ENCODE data around the gene SYPL1. TPM values are rescaled to one million over a fixed set of nuclear protein-coding genes. Genes with fewer than 3 reads are reported as not detected.
A peak's percentile ranks its signal among the peaks of the same experiment; 100 is the strongest.

Gene SYPL1
- total RNA-seq, 1 donor: 36.9 TPM

DNA sequence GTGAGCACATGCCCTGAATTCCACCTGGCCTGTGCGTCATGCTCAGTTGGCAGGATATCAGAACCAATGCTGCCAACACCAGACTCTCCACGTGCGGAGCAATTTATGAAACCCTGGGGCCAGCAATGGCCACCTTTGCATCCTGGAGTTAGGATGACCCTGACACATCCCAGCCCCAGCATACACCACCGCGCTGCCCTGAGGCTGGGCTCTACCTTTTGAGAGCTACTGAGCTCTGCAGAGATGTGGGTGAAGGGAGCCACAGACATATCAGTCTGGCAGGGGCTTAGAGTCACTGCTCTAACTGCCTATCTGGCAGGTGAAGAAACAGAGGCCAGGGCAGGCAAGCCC is 41.9 kb downstream of the SYPL1 start:
- Histone ChIP-seq H3K4me1 (ENCODE audit: insufficient read depth, low read length) (peaks cover 15% of the 10 kb centered on the region), H3K36me3 (ENCODE audit: insufficient read depth, low read length) (no peaks in the 10 kb centered on the region), H3K27me3 (ENCODE audit: insufficient read depth, low read length) (no peaks in the 10 kb centered on the region), H2AFZ (ENCODE audit: low read length) (no peak overlapping the region), H3K9me3 (ENCODE audit: low read depth, low read length) (no peaks in the 10 kb centered on the region), H3K4me2 (ENCODE audit: insufficient read depth, low read length) (no peak overlapping the region), H3K4me3 (ENCODE audit: insufficient read depth, low read length) (no peak overlapping the region), H3K27ac (ENCODE audit: low read depth, low read length) (no peak overlapping the region), H4K20me1 (ENCODE audit: insufficient read depth, low read length) (no peaks in the 10 kb centered on the region), H3K79me2 (ENCODE audit: insufficient read depth, low read length) (no peaks in the 10 kb centered on the region)
- DNase-seq (ENCODE audit: insufficient read length, low spot score, missing footprints): no peak
- TF ChIP-seq, protein P1, sequence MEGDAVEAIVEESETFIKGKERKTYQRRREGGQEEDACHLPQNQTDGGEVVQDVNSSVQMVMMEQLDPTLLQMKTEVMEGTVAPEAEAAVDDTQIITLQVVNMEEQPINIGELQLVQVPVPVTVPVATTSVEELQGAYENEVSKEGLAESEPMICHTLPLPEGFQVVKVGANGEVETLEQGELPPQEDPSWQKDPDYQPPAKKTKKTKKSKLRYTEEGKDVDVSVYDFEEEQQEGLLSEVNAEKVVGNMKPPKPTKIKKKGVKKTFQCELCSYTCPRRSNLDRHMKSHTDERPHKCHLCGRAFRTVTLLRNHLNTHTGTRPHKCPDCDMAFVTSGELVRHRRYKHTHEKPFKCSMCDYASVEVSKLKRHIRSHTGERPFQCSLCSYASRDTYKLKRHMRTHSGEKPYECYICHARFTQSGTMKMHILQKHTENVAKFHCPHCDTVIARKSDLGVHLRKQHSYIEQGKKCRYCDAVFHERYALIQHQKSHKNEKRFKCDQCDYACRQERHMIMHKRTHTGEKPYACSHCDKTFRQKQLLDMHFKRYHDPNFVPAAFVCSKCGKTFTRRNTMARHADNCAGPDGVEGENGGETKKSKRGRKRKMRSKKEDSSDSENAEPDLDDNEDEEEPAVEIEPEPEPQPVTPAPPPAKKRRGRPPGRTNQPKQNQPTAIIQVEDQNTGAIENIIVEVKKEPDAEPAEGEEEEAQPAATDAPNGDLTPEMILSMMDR (IDR thresholded peaks at IDR 0.05; ENCODE audit: extremely low read depth, low read depth, low read length): no peak

DNA sequence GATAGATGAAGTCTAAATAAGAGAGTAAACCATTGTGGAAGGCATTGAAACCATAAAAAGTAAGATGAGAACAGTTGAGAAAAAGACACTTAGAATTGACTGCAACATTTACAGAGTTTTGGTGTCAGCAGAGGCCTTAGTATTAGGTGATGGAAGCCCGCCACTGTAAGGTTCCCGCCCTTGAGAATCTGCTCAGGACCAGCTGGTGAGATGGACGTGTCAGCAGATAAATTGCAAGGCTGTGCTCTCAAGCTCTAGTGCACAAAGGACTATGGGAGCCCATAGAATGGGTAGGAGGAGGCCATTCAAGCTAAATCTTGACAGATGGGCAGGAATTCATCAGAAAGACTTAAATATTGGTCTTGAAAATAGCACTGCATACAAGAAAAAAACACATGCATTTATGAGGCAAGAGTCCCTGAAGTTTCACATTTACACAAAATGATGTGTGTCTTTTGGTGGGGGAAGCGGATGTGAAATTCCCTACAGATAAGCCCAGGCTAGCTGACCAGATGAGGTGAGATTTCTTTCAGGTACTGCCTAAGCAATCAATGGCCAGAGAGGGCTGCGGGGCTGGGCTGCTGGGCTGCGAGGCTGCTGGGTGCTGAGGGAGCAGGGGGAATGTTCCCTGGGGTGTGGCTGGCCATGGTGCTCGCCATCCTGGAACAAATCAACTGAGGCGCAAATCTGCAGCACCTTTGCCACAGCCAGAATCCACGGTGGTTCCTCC is 42.5 kb downstream of the SYPL1 start:
- Histone ChIP-seq H3K79me2 (ENCODE audit: insufficient read depth, low read length) (no peaks in the 10 kb centered on the region), H3K4me3 (ENCODE audit: insufficient read depth, low read length) (no peak overlapping the region), H4K20me1 (ENCODE audit: insufficient read depth, low read length) (no peaks in the 10 kb centered on the region), H2AFZ (ENCODE audit: low read length) (no peak overlapping the region), H3K36me3 (ENCODE audit: insufficient read depth, low read length) (no peaks in the 10 kb centered on the region), H3K27ac (ENCODE audit: low read depth, low read length) (no peak overlapping the region), H3K27me3 (ENCODE audit: insufficient read depth, low read length) (no peaks in the 10 kb centered on the region), H3K4me2 (ENCODE audit: insufficient read depth, low read length) (no peak overlapping the region), H3K4me1 (ENCODE audit: insufficient read depth, low read length) (peaks cover 19% of the 10 kb centered on the region), H3K9me3 (ENCODE audit: low read depth, low read length) (no peaks in the 10 kb centered on the region)
- DNase-seq (ENCODE audit: insufficient read length, low spot score, missing footprints): no peak
- TF ChIP-seq, protein P1 (IDR thresholded peaks at IDR 0.05; ENCODE audit: extremely low read depth, low read depth, low read length): no peak

DNA sequence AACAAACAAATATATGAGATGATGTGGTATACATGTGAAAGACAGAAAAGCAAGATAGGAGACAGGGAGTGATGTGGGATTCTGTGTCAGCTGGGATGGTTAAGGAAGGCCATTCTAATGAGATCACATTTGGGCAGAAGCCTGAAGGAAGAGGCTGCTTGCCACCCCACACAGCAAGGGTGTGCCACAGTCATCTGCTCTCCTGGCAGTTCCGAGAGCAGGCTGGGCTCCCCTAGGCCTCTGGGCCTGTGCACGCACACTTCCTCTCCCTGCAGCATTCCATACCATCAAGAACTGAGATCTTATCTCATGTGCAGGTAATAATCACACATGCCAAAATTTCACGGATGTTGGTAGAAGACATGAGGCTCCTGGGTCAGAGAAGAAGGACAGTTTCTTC is 43.1 kb downstream of the SYPL1 start:
- Histone ChIP-seq H4K20me1 (ENCODE audit: insufficient read depth, low read length) (no peaks in the 10 kb centered on the region), H2AFZ (ENCODE audit: low read length) (no peak overlapping the region), H3K4me2 (ENCODE audit: insufficient read depth, low read length) (no peak overlapping the region), H3K4me3 (ENCODE audit: insufficient read depth, low read length) (no peak overlapping the region), H3K27ac (ENCODE audit: low read depth, low read length) (no peak overlapping the region), H3K79me2 (ENCODE audit: insufficient read depth, low read length) (no peaks in the 10 kb centered on the region), H3K36me3 (ENCODE audit: insufficient read depth, low read length) (no peaks in the 10 kb centered on the region), H3K27me3 (ENCODE audit: insufficient read depth, low read length) (no peaks in the 10 kb centered on the region), H3K9me3 (ENCODE audit: low read depth, low read length) (no peaks in the 10 kb centered on the region), H3K4me1 (ENCODE audit: insufficient read depth, low read length) (peaks cover 21% of the 10 kb centered on the region)
- DNase-seq (ENCODE audit: insufficient read length, low spot score, missing footprints): no peak
- TF ChIP-seq, protein P1 (IDR thresholded peaks at IDR 0.05; ENCODE audit: extremely low read depth, low read depth, low read length): no peak

DNA sequence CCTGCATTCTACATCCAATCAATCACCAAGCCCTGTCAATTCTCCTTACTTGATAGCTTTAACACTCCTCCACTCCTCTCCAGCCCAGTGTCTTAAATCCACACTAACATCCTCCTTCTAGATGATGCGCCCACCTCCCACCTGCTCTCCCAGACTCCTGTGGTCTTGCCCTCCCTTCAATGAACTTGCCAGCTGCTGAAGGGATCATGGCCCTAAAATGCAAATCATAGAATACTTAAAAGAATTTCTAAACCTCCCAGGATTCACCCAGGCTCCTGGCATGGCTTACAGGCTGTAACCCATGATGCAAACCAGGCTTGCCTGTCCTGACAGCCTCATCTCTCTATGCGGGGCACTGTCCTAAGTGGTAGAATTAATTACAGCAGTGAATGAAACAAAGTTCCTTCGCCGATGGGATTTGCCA is 43.6 kb downstream of the SYPL1 start:
- peaks cover 21% of the 10 kb centered on the region for H3K4me1 ChIP-seq (ENCODE audit: insufficient read depth, low read length)
- H4K20me1 ChIP-seq (ENCODE audit: insufficient read depth, low read length): no peaks in the 10 kb centered on the region
- H3K79me2 ChIP-seq (ENCODE audit: insufficient read depth, low read length): no peaks in the 10 kb centered on the region
- H3K27me3 ChIP-seq (ENCODE audit: insufficient read depth, low read length): no peaks in the 10 kb centered on the region
- no peak overlapping the region for H3K4me2 ChIP-seq (ENCODE audit: insufficient read depth, low read length)
- H3K27ac ChIP-seq (ENCODE audit: low read depth, low read length): no peak overlapping the region
- no peaks in the 10 kb centered on the region for H3K9me3 ChIP-seq (ENCODE audit: low read depth, low read length)
- no peak for DNase-seq (ENCODE audit: insufficient read length, low spot score, missing footprints)
- H2AFZ ChIP-seq (ENCODE audit: low read length): peak overlapping the region; percentile 28
- H3K36me3 ChIP-seq (ENCODE audit: insufficient read depth, low read length): no peaks in the 10 kb centered on the region
- no peak overlapping the region for H3K4me3 ChIP-seq (ENCODE audit: insufficient read depth, low read length)
- TF ChIP-seq, protein P1 (IDR thresholded peaks at IDR 0.05; ENCODE audit: extremely low read depth, low read depth, low read length): no peak
